Heart left ventricle (tissue), 16 donors: ENCODE measurements around the gene CERS5. TPM values are rescaled to one million over a fixed set of nuclear protein-coding genes. Genes with fewer than 3 reads are reported as not detected.

Experiments
- ATAC-seq, 4 donors: fragments of 200-7000 bp; cut with Tn5 transposase; one replicate each; pipeline ENCODE4 v1.9.1; 2020 to 2022; ENCODE audit warnings: moderate library complexity in 4 of 4, mild to moderate bottlenecking in 3 of 4, moderate number of reproducible peaks in 1 of 4
- DNase-seq, 5 donors: peaks; one replicate each; pipeline ENCODE4 v3.0.0-alpha.2; 2020
- H3K27ac ChIP-seq, 12 donors: fragments of 200-600 bp; sonication (generic) in 4 of 12; one replicate each; pipeline versions ENCODE4 v1.5.0 to v1.8.0; 2016 to 2022; ENCODE audit warnings: mild to moderate bottlenecking in 2 of 12
- H3K27me3 ChIP-seq, 9 donors: fragments of 200-600 bp; sonication (generic) in 2 of 9; one replicate each; pipeline versions ENCODE4 v1.5.1 to v1.8.0; 2016 to 2022; ENCODE audit warnings: mild to moderate bottlenecking in 3 of 9
- H3K36me3 ChIP-seq, 9 donors: fragments of 200-600 bp; sonication (generic) in 2 of 9; one replicate each; pipeline versions ENCODE4 v1.5.0 to v1.8.0; 2018 to 2022; ENCODE audit warnings: mild to moderate bottlenecking in 2 of 9
- H3K4me1 ChIP-seq, 12 donors: fragments of 200-600 bp; sonication (generic) in 4 of 12; one replicate each; pipeline versions ENCODE4 v1.5.0 to v1.8.0; 2016 to 2022; ENCODE audit warnings: mild to moderate bottlenecking in 3 of 12
- H3K4me3 ChIP-seq, 12 donors: fragments of 200-600 bp; sonication (generic) in 4 of 12; one replicate each; pipeline versions ENCODE4 v1.5.0 to v1.8.0; 2017 to 2022; ENCODE audit warnings: mild to moderate bottlenecking in 9 of 12, moderate library complexity in 4 of 12
- H3K9me3 ChIP-seq, 12 donors: fragments of 200-600 bp; sonication (generic) in 4 of 12; one replicate each; pipeline versions ENCODE4 v1.5.0 to v1.8.0; 2016 to 2022; ENCODE audit warnings: mild to moderate bottlenecking in 1 of 12
- POLR2A ChIP-seq, 2 donors: fragments of 450-650 bp; IDR thresholded peaks; one replicate each; pipeline ENCODE4 v1.6.1; 2017; ENCODE audit warnings: antibody characterized with exemption in 2 of 2, mild to moderate bottlenecking in 2 of 2, moderate library complexity in 2 of 2
- WGBS, 4 donors: extraction: QIAGEN DNeasy Blood & Tissue Kit in 2 of 4; methylation state at CpG; one replicate each; pipeline versions ENCODE4 v1.1.5 to v1.1.7; 2013 to 2018; 5-methylcytosine and 5-hydroxymethylcytosine counted together
- intact Hi-C, 10 donors: fragments of 100-400 bp; cut with DNase I; formaldehyde crosslinking; loops; one replicate each; pipeline versions ENCODE4 v1.11.1 to v1.14.2; 2022
- polyA plus RNA-seq, 2 donors: library from polyadenylated mRNA; stranded (reverse); fragments of 200-250 nt; gene quantifications; one replicate each; pipeline ENCODE4 v1.2.3, GENCODE V29; 2013
- total RNA-seq, 9 donors: library from RNA; depleted of rRNA in 2 of 9; stranded (reverse); fragments of >200 nt in 2 of 9; fragmentation: NEBNext Ultra II Directional in 3 of 9; extraction: Animal tissue kit (Norgen Biotek cat#: 25700) in 3 of 9; gene quantifications; one replicate each; pipeline versions ENCODE4 v1.1.0 to v1.2.4, GENCODE V29; 2016 to 2023
- TF ChIP-seq, protein P1 (sequence below), 12 donors: fragments of 200-600 bp; sonication (generic) in 4 of 12; IDR thresholded peaks; one replicate each; pipeline versions ENCODE4 v1.5.0 to v1.8.0; 2018 to 2022; ENCODE audit warnings: antibody characterized with exemption in 12 of 12, mild to moderate bottlenecking in 5 of 12
- donor health status: ischemic (EF 13 %, LVEDD 7.1; RV severe dilation, severe dysfunction).
- donor health status: healthy with polysubstance abuse.
- donor health status: DM: no; HTN: yes; CAD: no.
- donor health status: DM: no; HTN: no; CAD: no.
- donor health status: ischemic (EF 25% LVEDD 6.9; RV normal size, moderate dysfunction).
- donor health status: ischemic (EF 25% LVEDD 5.7; RV mildly dilated, moderate dysfunction).
- donor health status: healthy.
- donor health status: DM: yes; HTN: yes; CAD: no.
- donor health status: ischemic (EF 35%, LVEDD 5.7; RV mildly dilated, moderate dysfunction).
- donor health status: nonischemic (EF 11% LVEDD 7.7; RV severe dilation, severe dysfunction).
- donor health status: DM: yes; HTN: yes; CAD: no.
- donor health status: PGD.
- donor health status: ischemic (EF 29% LVEDD 5.4; RV normal size, mild dysfunction).
- donor health status: nonischemic (EF 23%, LVEDD 6.1; RV moderate dilation, normal function).

The CERS5 gene
- total and polyA plus RNA-seq, 11 donors = 6.8 to 28.4 (median 11.7) TPM

DNA sequence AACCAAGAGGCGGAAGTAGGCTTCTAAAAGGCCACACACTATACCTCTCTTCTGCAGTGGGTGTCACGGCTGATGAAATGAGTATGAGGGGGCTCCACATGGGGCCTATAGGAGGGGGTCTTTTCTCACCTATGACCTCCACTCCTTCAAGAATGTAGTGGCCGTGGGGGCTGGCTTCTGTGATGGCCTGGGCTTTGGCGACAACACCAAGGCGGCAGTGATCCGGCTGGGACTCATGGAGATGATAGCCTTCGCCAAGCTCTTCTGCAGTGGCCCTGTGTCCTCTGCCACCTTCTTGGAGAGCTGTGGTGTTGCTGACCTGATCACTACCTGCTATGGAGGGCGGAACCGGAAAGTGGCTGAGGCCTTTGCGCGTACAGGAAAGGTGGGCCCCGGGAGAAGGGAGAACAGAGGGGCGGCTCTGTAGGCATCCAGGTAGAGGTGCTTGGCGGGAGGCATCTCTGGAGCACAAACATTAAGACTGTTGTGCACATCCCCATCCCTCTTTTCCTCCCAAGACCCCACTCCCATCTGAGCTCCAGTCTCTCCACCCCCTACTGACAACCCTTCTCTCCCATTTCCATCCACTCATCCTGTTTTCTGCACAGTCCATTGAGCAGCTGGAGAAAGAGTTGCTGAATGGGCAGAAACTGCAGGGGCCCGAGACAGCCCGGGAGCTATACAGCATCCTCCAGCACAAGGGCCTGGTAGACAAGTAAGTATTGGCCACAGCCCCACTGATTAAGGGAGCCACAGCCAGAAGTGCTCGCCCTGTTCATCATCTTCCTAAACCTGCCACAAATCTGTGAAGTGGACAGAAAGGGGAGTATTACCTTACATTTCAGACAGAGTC lies 59.5 kb downstream of the CERS5 start:
- Histone ChIP-seq H3K36me3 (no peaks in the 10 kb centered on the region), H3K4me1 (peaks cover 2 to 52% (median 40%) of the 10 kb centered on the region in 12 donors), H3K27ac (no peak overlapping the region), H3K9me3 (no peaks in the 10 kb centered on the region), H3K4me3 (no peak overlapping the region), H3K27me3 (no peaks in the 10 kb centered on the region)
- intact Hi-C loops = no loop called here
- DNase-seq (no peak), ATAC-seq (no peak)
- 93 to 96% (median 94%) methylated on average over 17 of the region's 17 CpGs for WGBS, 4 donors
- TF ChIP-seq, protein P1, sequence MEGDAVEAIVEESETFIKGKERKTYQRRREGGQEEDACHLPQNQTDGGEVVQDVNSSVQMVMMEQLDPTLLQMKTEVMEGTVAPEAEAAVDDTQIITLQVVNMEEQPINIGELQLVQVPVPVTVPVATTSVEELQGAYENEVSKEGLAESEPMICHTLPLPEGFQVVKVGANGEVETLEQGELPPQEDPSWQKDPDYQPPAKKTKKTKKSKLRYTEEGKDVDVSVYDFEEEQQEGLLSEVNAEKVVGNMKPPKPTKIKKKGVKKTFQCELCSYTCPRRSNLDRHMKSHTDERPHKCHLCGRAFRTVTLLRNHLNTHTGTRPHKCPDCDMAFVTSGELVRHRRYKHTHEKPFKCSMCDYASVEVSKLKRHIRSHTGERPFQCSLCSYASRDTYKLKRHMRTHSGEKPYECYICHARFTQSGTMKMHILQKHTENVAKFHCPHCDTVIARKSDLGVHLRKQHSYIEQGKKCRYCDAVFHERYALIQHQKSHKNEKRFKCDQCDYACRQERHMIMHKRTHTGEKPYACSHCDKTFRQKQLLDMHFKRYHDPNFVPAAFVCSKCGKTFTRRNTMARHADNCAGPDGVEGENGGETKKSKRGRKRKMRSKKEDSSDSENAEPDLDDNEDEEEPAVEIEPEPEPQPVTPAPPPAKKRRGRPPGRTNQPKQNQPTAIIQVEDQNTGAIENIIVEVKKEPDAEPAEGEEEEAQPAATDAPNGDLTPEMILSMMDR (IDR thresholded peaks at IDR 0.05) = no peak
- no peak for TF ChIP-seq POLR2A (IDR thresholded peaks at IDR 0.05)

GRCh38 chr12:50106907-50107306 lies 60.3 kb downstream of the CERS5 start:
- no peak overlapping the region for H3K27ac ChIP-seq
- 67 to 83% (median 73%) methylated on average over 1 to 3 of the region's 3 CpGs for WGBS, 4 donors
- H3K4me1 ChIP-seq = peaks cover 2 to 59% (median 43%) of the 10 kb centered on the region in 12 donors

GRCh38 chr12:50105913-50106450 lies 61.2 kb downstream of the CERS5 start:
- H3K4me1 ChIP-seq = peaks cover 2 to 57% (median 38%) of the 10 kb centered on the region in 12 donors
- no peaks in the 10 kb centered on the region for H3K27me3 ChIP-seq
- ATAC-seq = no peak
- no peak for DNase-seq
- H3K9me3 ChIP-seq = no peaks in the 10 kb centered on the region
- no peak overlapping the region for H3K27ac ChIP-seq
- no peak overlapping the region for H3K4me3 ChIP-seq
- TF ChIP-seq POLR2A (IDR thresholded peaks at IDR 0.05) = no peak
- TF ChIP-seq, protein P1 (IDR thresholded peaks at IDR 0.05) = no peak
- intact Hi-C loops = no loop called here
- H3K36me3 ChIP-seq = peaks cover 0 to 11% (median 0%) of the 10 kb centered on the region in 9 donors
- WGBS, 4 donors = 94 to 95% (median 95%) methylated on average over 11 to 12 of the region's 12 CpGs

More at GRCh38 chr12:50106907-50107306, 60.3 kb downstream of the CERS5 start:
- Histone ChIP-seq H3K27me3 (no peaks in the 10 kb centered on the region), H3K36me3 (peaks cover 0 to 3% (median 0%) of the 10 kb centered on the region in 9 donors), H3K9me3 (no peaks in the 10 kb centered on the region), H3K4me3 (no peak overlapping the region)
- DNase-seq (no peak), ATAC-seq (no peak)
- TF ChIP-seq POLR2A (IDR thresholded peaks at IDR 0.05) = no peak
- TF ChIP-seq, protein P1 (IDR thresholded peaks at IDR 0.05) = no peak
- intact Hi-C loops = no loop called here
